ENCODE data around the gene ICA1L.
"Not testable (repeated sequence)": the region's sequence is repeated elsewhere in the genome, so short reads cannot be mapped to it uniquely, and the experiment has no call there.

Gene ICA1L

GRCh38 chr2:202908186-202908585, 36.6 kb upstream of the ICA1L start:
- H3K4me2 ChIP-seq (ENCODE audit: low read length), result no peak overlapping the region
- no peak overlapping the region for H3K4me3 ChIP-seq (ENCODE audit: low read length)
- H3K36me3 ChIP-seq (replicated peaks; ENCODE audit: low read depth, low read length), result peaks cover 24% of the 10 kb centered on the region
- TF ChIP-seq CTCF (IDR thresholded peaks at IDR 0.05; ENCODE audit: low read depth, low read length) (no peak), EZH2phosphoT487 (IDR thresholded peaks at IDR 0.05; ENCODE audit: low read depth) (no peak)
- H2AFZ ChIP-seq (ENCODE audit: low read depth, low read length), result no peak overlapping the region
- 0 out of 2 replicates have a peak, but pooled peaks cover 6% of the 10 kb centered on the region for H4K20me1 ChIP-seq (ENCODE audit: insufficient read depth, low read length)
- H3K27me3 ChIP-seq (ENCODE audit: low read depth, low read length), result no peaks in the 10 kb centered on the region
- peaks cover 71% of the 10 kb centered on the region for H3K79me2 ChIP-seq (ENCODE audit: low read length)
- no peak overlapping the region for H3K27ac ChIP-seq (ENCODE audit: low read length)
- no peak overlapping the region for H3K9ac ChIP-seq (ENCODE audit: low read length)
- H3K4me1 ChIP-seq (ENCODE audit: low read length), result peaks cover 17% of the 10 kb centered on the region
- H3K9me3 ChIP-seq (ENCODE audit: insufficient read depth, low read length), result no peaks in the 10 kb centered on the region

- not testable (repeated sequence) for H3K27ac ChIP-seq (ENCODE audit: low read length); H3K9ac ChIP-seq (ENCODE audit: low read length); H3K9me3 ChIP-seq (ENCODE audit: insufficient read depth, low read length); H2AFZ ChIP-seq (ENCODE audit: low read depth, low read length); H3K4me2 ChIP-seq (ENCODE audit: low read length); H3K27me3 ChIP-seq (ENCODE audit: low read depth, low read length); H4K20me1 ChIP-seq (ENCODE audit: insufficient read depth, low read length); H3K4me3 ChIP-seq (ENCODE audit: low read length)
- Histone ChIP-seq H3K4me1 (ENCODE audit: low read length) (peaks cover 15% of the 10 kb centered on the region), H3K36me3 (replicated peaks; ENCODE audit: low read depth, low read length) (peaks cover 32% of the 10 kb centered on the region), H3K79me2 (ENCODE audit: low read length) (peaks cover 69% of the 10 kb centered on the region)
These were observed 33.9 kb upstream of the ICA1L start for GRCh38 chr2:202905507-202905906.

- no peaks in the 10 kb centered on the region for H3K4me1 ChIP-seq (ENCODE audit: low read length)
- peaks cover 37% of the 10 kb centered on the region for H3K36me3 ChIP-seq (replicated peaks; ENCODE audit: low read depth, low read length)
- H3K79me2 ChIP-seq (ENCODE audit: low read length), result no peaks in the 10 kb centered on the region
- H3K9me3 ChIP-seq (ENCODE audit: insufficient read depth, low read length), result no peaks in the 10 kb centered on the region
- TF ChIP-seq EZH2phosphoT487 (IDR thresholded peaks at IDR 0.05; ENCODE audit: low read depth) (no peak), CTCF (IDR thresholded peaks at IDR 0.05; ENCODE audit: low read depth, low read length) (no peak)
- no peak overlapping the region for H2AFZ ChIP-seq (ENCODE audit: low read depth, low read length)
- H3K27me3 ChIP-seq (ENCODE audit: low read depth, low read length), result no peaks in the 10 kb centered on the region
- H3K9ac ChIP-seq (ENCODE audit: low read length), result no peak overlapping the region
- H3K27ac ChIP-seq (ENCODE audit: low read length), result no peak overlapping the region
- no peak overlapping the region for H3K4me3 ChIP-seq (ENCODE audit: low read length)
- H4K20me1 ChIP-seq (ENCODE audit: insufficient read depth, low read length), result no peaks in the 10 kb centered on the region
- H3K4me2 ChIP-seq (ENCODE audit: low read length), result no peak overlapping the region
These were observed 13.6 kb upstream of the ICA1L start for GRCh38 chr2:202885190-202885589.

GRCh38 chr2:202883987-202884675, 12.6 kb upstream of the ICA1L start:
- no peak overlapping the region for H3K4me3 ChIP-seq (ENCODE audit: low read length)
- H3K79me2 ChIP-seq (ENCODE audit: low read length), result no peaks in the 10 kb centered on the region
- TF ChIP-seq EZH2phosphoT487 (IDR thresholded peaks at IDR 0.05; ENCODE audit: low read depth) (no peak), CTCF (IDR thresholded peaks at IDR 0.05; ENCODE audit: low read depth, low read length) (no peak)
- H3K36me3 ChIP-seq (replicated peaks; ENCODE audit: low read depth, low read length), result peaks cover 36% of the 10 kb centered on the region
- no peaks in the 10 kb centered on the region for H3K9me3 ChIP-seq (ENCODE audit: insufficient read depth, low read length)
- no peak overlapping the region for H2AFZ ChIP-seq (ENCODE audit: low read depth, low read length)
- no peaks in the 10 kb centered on the region for H3K27me3 ChIP-seq (ENCODE audit: low read depth, low read length)
- H3K27ac ChIP-seq (ENCODE audit: low read length), result no peak overlapping the region
- no peaks in the 10 kb centered on the region for H4K20me1 ChIP-seq (ENCODE audit: insufficient read depth, low read length)
- no peak overlapping the region for H3K9ac ChIP-seq (ENCODE audit: low read length)
- no peak overlapping the region for H3K4me2 ChIP-seq (ENCODE audit: low read length)
- H3K4me1 ChIP-seq (ENCODE audit: low read length), result no peaks in the 10 kb centered on the region
